Lung (tissue), 12 donors: Measurements from ENCODE around the gene GAR1. TPM values are rescaled to one million over a fixed set of nuclear protein-coding genes. Genes with fewer than 3 reads are reported as not detected.

Experiments
- ATAC-seq: fragments of 200-7000 bp; cut with Tn5 transposase; one replicate; pipeline ENCODE4 v1.9.1; 2020; ENCODE audit warnings: moderate number of reproducible peaks; ENCODE audit not compliant: insufficient read depth, low FRiP score
- DNase-seq, 3 donors: peaks; one replicate each; pipeline ENCODE4 v3.0.0-alpha.2; 2013 to 2017
- H3K27ac ChIP-seq, 2 donors: one replicate each; pipeline ENCODE4 v1.5.1; 2013; ENCODE audit warnings: mild to moderate bottlenecking in 2 of 2, moderate library complexity in 2 of 2, control low read depth in 1 of 2, inconsistent platforms in 1 of 2, low read depth in 1 of 2, low read length in 1 of 2
- H3K27me3 ChIP-seq, 3 donors: one replicate each; pipeline ENCODE4 v1.5.1; 2013; ENCODE audit warnings: low read length in 2 of 3; ENCODE audit not compliant: control insufficient read depth in 3 of 3, insufficient read depth in 3 of 3
- H3K36me3 ChIP-seq, 4 donors: one replicate each; pipeline ENCODE4 v1.5.1; 2013; ENCODE audit warnings: low read length in 4 of 4, mild to moderate bottlenecking in 1 of 4, moderate library complexity in 1 of 4; ENCODE audit not compliant: control insufficient read depth in 4 of 4, insufficient read depth in 4 of 4
- H3K4me1 ChIP-seq, 5 donors: one replicate each; pipeline ENCODE4 v1.5.1; 2013; ENCODE audit warnings: low read length in 5 of 5, mild to moderate bottlenecking in 2 of 5, moderate library complexity in 1 of 5; ENCODE audit not compliant: control insufficient read depth in 5 of 5, insufficient read depth in 5 of 5
- H3K4me3 ChIP-seq: one replicate; pipeline ENCODE4 v1.5.1; 2013; ENCODE audit warnings: mild to moderate bottlenecking, control low read depth, moderate library complexity
- H3K9ac ChIP-seq, 2 donors: one replicate each; pipeline ENCODE4 v1.5.1; 2013; ENCODE audit warnings: low read length in 2 of 2, control low read depth in 1 of 2; ENCODE audit not compliant: insufficient read depth in 1 of 2
- H3K9me3 ChIP-seq, 4 donors: one replicate each; pipeline ENCODE4 v1.5.1; 2013; ENCODE audit warnings: low read length in 3 of 4, mild to moderate bottlenecking in 1 of 4, moderate library complexity in 1 of 4; ENCODE audit not compliant: control insufficient read depth in 4 of 4, insufficient read depth in 3 of 4
- CTCF ChIP-seq: IDR thresholded peaks from 2 replicates; pipeline ENCODE4 v1.5.1; 2012; ENCODE audit warnings: mild to moderate bottlenecking; ENCODE audit errors: control extremely low read depth, extremely low read depth
- WGBS, 2 donors: extraction: QIAGEN DNeasy Blood & Tissue Kit; methylation state at CpG; one replicate each; pipeline ENCODE4 v1.1.7; 2013; 5-methylcytosine and 5-hydroxymethylcytosine counted together
- polyA plus RNA-seq, 2 donors: library from polyadenylated mRNA; stranded (reverse); fragments of 200-250 nt; gene quantifications; one replicate each; pipeline ENCODE4 v1.2.1, GENCODE V29; 2013
- total RNA-seq, 2 donors: library from RNA; depleted of rRNA in 1 of 2; stranded (reverse); fragments of >200 nt in 1 of 2; gene quantifications; one replicate each; pipeline ENCODE4 v1.2.1, GENCODE V29; 2014 to 2021
- donor health status: control.
- donor health status: control.
- donor health status: Bipolar disorder and iron deficiency.
- donor health status: healthy.
- donor health status: DM: yes; HTN: yes; CAD: no.

GAR1 gene
- total and polyA plus RNA-seq, 4 donors = 7.4 to 24.8 (median 15.2) TPM

DNA sequence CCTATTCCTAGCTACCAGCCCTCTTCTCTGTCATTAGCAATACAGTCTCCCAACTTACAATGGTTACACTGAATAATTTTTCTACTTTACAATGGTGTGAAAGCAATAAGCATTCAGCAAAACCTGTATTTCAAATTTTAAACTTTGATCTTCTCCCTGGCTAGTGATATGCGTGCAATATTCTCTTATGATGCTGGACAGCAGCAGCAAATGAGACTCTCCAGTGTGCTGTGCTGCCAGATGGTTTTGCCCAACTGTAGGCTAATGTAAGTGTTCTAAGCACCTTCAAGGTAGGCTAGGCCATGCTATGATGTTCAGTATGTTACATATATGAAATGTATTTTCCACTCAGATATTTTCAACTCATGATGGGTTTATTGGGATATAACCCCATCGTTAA is 5.9 kb upstream of the GAR1 start:
- WGBS, 2 donors = 93 to 100% methylated on average over 2 of the region's 2 CpGs
- DNase-seq (no peak), ATAC-seq (no peak)
- Histone ChIP-seq H3K4me3 (no peak overlapping the region), H3K9ac (no peak overlapping the region), H3K36me3 (no peaks in the 10 kb centered on the region), H3K27me3 (peaks cover 0 to 3% (median 0%) of the 10 kb centered on the region in 3 donors), H3K27ac (no peak overlapping the region), H3K4me1 (peaks cover 0 to 2% (median 0%) of the 10 kb centered on the region in 5 donors), H3K9me3 (no peaks in the 10 kb centered on the region)
- no peak for TF ChIP-seq CTCF

DNA sequence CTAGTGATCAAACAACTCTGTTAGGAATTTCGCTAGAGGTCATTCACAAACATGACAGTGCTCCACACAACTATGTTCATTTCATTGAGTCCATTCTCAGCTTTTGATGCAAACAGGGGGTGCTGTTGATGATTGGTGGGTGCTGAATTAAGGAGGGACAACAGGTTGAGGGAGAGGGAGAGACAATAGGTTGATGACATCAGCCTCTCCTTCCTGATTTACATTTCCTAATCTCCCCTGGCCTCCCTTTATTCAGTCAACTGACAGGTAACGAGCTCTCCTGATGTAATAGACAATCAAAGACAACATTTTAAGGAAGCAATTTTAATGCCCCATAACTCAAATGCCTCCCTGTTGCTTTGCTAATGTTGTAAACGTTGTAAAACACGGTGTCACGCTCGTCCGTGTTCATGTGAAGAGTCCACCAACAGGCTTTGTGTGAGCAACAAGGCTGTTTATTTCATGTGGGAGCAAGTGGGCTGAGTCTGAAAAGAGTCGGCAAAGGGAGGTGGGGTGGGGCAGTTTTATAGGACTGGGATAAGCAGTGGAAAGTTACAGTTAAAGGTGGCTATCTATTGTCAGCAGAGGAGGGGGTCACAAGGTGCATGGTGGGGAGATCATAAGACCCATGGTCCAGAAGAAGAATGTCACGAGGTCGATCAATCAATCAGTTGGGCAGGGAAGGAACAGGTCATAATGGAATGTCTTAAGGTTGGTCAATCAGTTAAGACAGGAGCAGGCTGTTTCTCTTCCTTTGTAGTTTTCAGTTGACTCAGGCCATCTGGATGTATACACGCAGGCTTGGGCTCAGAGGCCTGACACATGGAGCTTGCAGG is 4.8 kb upstream of the GAR1 start:
- DNase-seq = no peak
- TF ChIP-seq CTCF = no peak
- Histone ChIP-seq H3K9ac (no peak overlapping the region), H3K27ac (no peak overlapping the region), H3K9me3 (no peaks in the 10 kb centered on the region), H3K4me3 (no peak overlapping the region), H3K36me3 (no peaks in the 10 kb centered on the region), H3K27me3 (peaks cover 0 to 3% (median 0%) of the 10 kb centered on the region in 3 donors), H3K4me1 (peaks cover 0 to 5% (median 0%) of the 10 kb centered on the region in 5 donors)
- WGBS, 2 donors = 73 to 75% methylated on average over 11 of the region's 11 CpGs
- no peak for ATAC-seq

DNA sequence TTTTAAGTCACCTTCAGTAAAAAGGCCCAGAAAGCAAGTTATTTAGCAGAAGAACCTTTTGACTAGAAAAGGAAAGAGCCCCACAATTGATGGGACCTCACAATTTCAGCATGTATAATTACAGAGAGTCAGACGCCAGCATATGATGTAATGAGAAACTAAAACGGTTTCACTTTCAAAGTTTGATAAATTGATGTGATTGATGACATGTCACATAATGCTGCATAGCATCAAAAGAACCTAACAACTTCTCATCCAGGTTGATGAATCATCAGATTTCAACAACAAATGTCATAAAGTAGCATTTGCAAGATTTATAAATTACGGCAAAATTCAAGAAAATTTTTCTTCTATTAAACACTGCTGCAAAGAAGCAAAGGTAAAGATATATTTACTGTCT is 3.9 kb upstream of the GAR1 start:
- no peak overlapping the region for H3K27ac ChIP-seq
- no peak overlapping the region for H3K9ac ChIP-seq
- DNase-seq = no peak
- TF ChIP-seq CTCF = no peak
- no peak for ATAC-seq
- H3K4me3 ChIP-seq = no peak overlapping the region
- WGBS, 2 donors = 53 to 63% methylated on average over 3 of the region's 3 CpGs
- H3K36me3 ChIP-seq = no peaks in the 10 kb centered on the region
- H3K9me3 ChIP-seq = no peaks in the 10 kb centered on the region
- H3K27me3 ChIP-seq = peaks cover 0 to 3% (median 0%) of the 10 kb centered on the region in 3 donors
- H3K4me1 ChIP-seq = peaks cover 2 to 12% (median 5%) of the 10 kb centered on the region in 5 donors
